HCT116 (cell line): ENCODE data around the gene MOB2. TPM values are rescaled to one million over a fixed set of nuclear protein-coding genes. Genes with fewer than 3 reads are reported as not detected.

Experiments used
- ATAC-seq: fragments of 200-7000 bp; cut with Tn5 transposase; 2 replicates; pipeline ENCODE4 v1.9.1; 2020; ENCODE audit warnings: mild to moderate bottlenecking, moderate library complexity
- BruUV-seq: library from RNA; stranded (reverse); fragments of 400-500 nt; replicated peaks from 2 replicates; lab custom pipeline; 2021; lab: Mats Ljungman, UMichigan
- CTCF ChIA-PET: fragments of 300-600 bp; sonication (Branson Sonifier 250); formaldehyde crosslinking; loops from one replicate; lab custom pipeline; 2021; ENCODE audit warnings: antibody characterized with exemption; lab: Charles Lee
- POLR2A ChIA-PET: fragments of 300-600, 350-600 bp; sonication (Branson Sonifier 250); formaldehyde crosslinking; loops from one replicate; lab custom pipeline; 2021; ENCODE audit warnings: antibody characterized with exemption; lab: Charles Lee
- RAD21 ChIA-PET, 2 experiments: fragments of 300-600 bp; sonication (Branson Sonifier 250); formaldehyde crosslinking; loops; one replicate each; lab custom pipeline; 2023; ENCODE audit warnings: low total read pairs in 2 of 2; ENCODE audit not compliant: uncharacterized antibody in 2 of 2, unreplicated experiment in 2 of 2, low non-redundant PET in 1 of 2; lab: Charles Lee
- DNase-seq: peaks from one replicate; pipeline ENCODE4 v3.0.0-alpha.2; 2010; ENCODE audit warnings: low read depth, low spot score
- H2AFZ ChIP-seq: fragments of 200-600 bp; shearing (Covaris generic), sonication (generic); 2 replicates; pipeline ENCODE4 v1.6.1; 2017; ENCODE audit warnings: low read depth, mixed run types, mixed read lengths, antibody characterized with exemption, low read length; ENCODE audit not compliant: poor library complexity, severe bottlenecking
- H3K27ac ChIP-seq: 2 replicates; pipeline ENCODE4 v1.5.1; 2012; ENCODE audit warnings: low read depth, low read length
- H3K27me3 ChIP-seq: fragments of 200-600 bp; sonication (generic); 2 replicates; pipeline ENCODE4 v1.6.1; 2016; ENCODE audit warnings: mixed run types, low read length, mixed read lengths; ENCODE audit not compliant: insufficient read depth
- H3K36me3 ChIP-seq, 2 experiments: fragments of 200-500 bp in 1 of 2; fragments of 200-600 bp in 1 of 2; sonication (Bioruptor generic) in 1 of 2; sonication (generic) in 1 of 2; 2 replicates each; pipeline versions ENCODE4 v1.5.1 to v1.6.1; 2014 to 2016; ENCODE audit warnings: low read length in 2 of 2, inconsistent platforms in 1 of 2, mixed read lengths in 1 of 2, mixed run types in 1 of 2; ENCODE audit not compliant: insufficient read depth in 2 of 2, control insufficient read depth in 1 of 2
- H3K4me1 ChIP-seq, 2 experiments: fragments of 200-600 bp in 1 of 2; sonication (generic) in 1 of 2; 2 replicates each; pipeline versions ENCODE4 v1.5.1 to v1.6.1; 2012 to 2017; ENCODE audit warnings: low read length in 2 of 2, inconsistent platforms in 1 of 2, mild to moderate bottlenecking in 1 of 2, mixed read lengths in 1 of 2, mixed run types in 1 of 2, moderate library complexity in 1 of 2; ENCODE audit not compliant: insufficient read depth in 2 of 2, control insufficient read depth in 1 of 2
- H3K4me2 ChIP-seq: fragments of 200-600 bp; sonication (generic); 2 replicates; pipeline ENCODE4 v1.6.1; 2017; ENCODE audit warnings: mixed run types, low read length, mixed read lengths
- H3K4me3 ChIP-seq, 2 experiments: fragments of 200-600 bp in 1 of 2; sonication (generic) in 1 of 2; replicated peaks in 1 of 2; 2 replicates each; pipeline ENCODE4 v1.5.1; 2011 to 2016; ENCODE audit warnings: low read length in 2 of 2, control low read depth in 1 of 2, low read depth in 1 of 2, mild to moderate bottlenecking in 1 of 2, mixed read lengths in 1 of 2, mixed run types in 1 of 2
- H3K79me2 ChIP-seq: fragments of 200-600 bp; sonication (generic); 2 replicates; pipeline ENCODE4 v1.6.1; 2017; ENCODE audit warnings: mild to moderate bottlenecking, mixed run types, low read length, moderate library complexity, mixed read lengths; ENCODE audit not compliant: insufficient read depth
- H3K9ac ChIP-seq: fragments of 200-600 bp; sonication (generic); 2 replicates; pipeline ENCODE4 v1.6.1; 2016; ENCODE audit warnings: low read length, mixed read lengths
- H3K9me2 ChIP-seq: fragments of 200-600 bp; sonication (generic), shearing (Covaris generic); 2 replicates; pipeline ENCODE4 v1.6.1; 2017; ENCODE audit warnings: mixed run types, mild to moderate bottlenecking, moderate library complexity; ENCODE audit not compliant: insufficient read depth
- H3K9me3 ChIP-seq, 2 experiments: fragments of 200-500 bp in 1 of 2; fragments of 200-600 bp in 1 of 2; sonication (Bioruptor generic) in 1 of 2; sonication (generic) in 1 of 2; 2 replicates each; pipeline ENCODE4 v1.6.1; 2014 to 2017; ENCODE audit warnings: low read length in 2 of 2, mixed read lengths in 2 of 2, inconsistent platforms in 1 of 2, low read depth in 1 of 2, mild to moderate bottlenecking in 1 of 2, mixed run types in 1 of 2, moderate library complexity in 1 of 2; ENCODE audit not compliant: control insufficient read depth in 1 of 2, insufficient read depth in 1 of 2
- H4K20me1 ChIP-seq: fragments of 200-600 bp; sonication (generic), shearing (Covaris generic); 2 replicates; pipeline ENCODE4 v1.6.1; 2017; ENCODE audit warnings: mixed run types, mild to moderate bottlenecking, moderate library complexity; ENCODE audit not compliant: insufficient read depth
- ATF3 ChIP-seq: IDR thresholded peaks from 2 replicates; pipeline ENCODE4 v1.6.1; 2012
- CEBPB ChIP-seq: IDR thresholded peaks from 2 replicates; pipeline ENCODE4 v1.6.1; 2012; ENCODE audit warnings: low read depth
- ELF1 ChIP-seq: IDR thresholded peaks from 2 replicates; pipeline ENCODE4 v1.6.1; 2012; ENCODE audit warnings: low read depth, borderline replicate concordance
- JUND ChIP-seq: IDR thresholded peaks from 2 replicates; pipeline ENCODE4 v1.6.1; 2012
- POLR2A ChIP-seq: IDR thresholded peaks from 2 replicates; pipeline ENCODE4 v1.7.0; 2011; ENCODE audit warnings: borderline replicate concordance; ENCODE audit not compliant: insufficient read depth, insufficient read length; ENCODE audit errors: extremely low read depth
- POLR2AphosphoS5 ChIP-seq: IDR thresholded peaks from 2 replicates; pipeline ENCODE4 v1.6.1; 2011; ENCODE audit warnings: mild to moderate bottlenecking, low read depth, low read length, moderate library complexity
- RAD21 ChIP-seq: IDR thresholded peaks from 2 replicates; pipeline ENCODE4 v1.6.1; 2012; ENCODE audit warnings: low read depth, mild to moderate bottlenecking
- REST ChIP-seq: IDR thresholded peaks from 2 replicates; pipeline ENCODE4 v1.6.1; 2012; ENCODE audit warnings: low read depth
- SIN3A ChIP-seq: IDR thresholded peaks from 2 replicates; pipeline ENCODE4 v1.6.1; 2012; ENCODE audit warnings: low read depth
- SP1 ChIP-seq: IDR thresholded peaks from 2 replicates; pipeline ENCODE4 v1.6.1; 2012; ENCODE audit warnings: low read depth
- SRF ChIP-seq: IDR thresholded peaks from 2 replicates; pipeline ENCODE4 v1.6.1; 2012; ENCODE audit warnings: low read depth
- ZFX ChIP-seq: fragments of 450-650 bp; IDR thresholded peaks from 2 replicates; pipeline ENCODE4 v1.6.1; 2017
- ZNF274 ChIP-seq: fragments of 200-500 bp; sonication (Bioruptor generic); IDR thresholded peaks from 2 replicates; pipeline ENCODE4 v1.6.1; 2014; ENCODE audit warnings: mild to moderate bottlenecking, low read depth, low read length, inconsistent platforms
- intact Hi-C: fragments of 100-400 bp; cut with micrococcal nuclease; formaldehyde crosslinking; loops from 2 replicates; pipeline ENCODE4 v1.10.0; 2022
- total RNA-seq: library from RNA; stranded (reverse); gene quantifications from one replicate; pipeline ENCODE4 v1.2.1, GENCODE V29; 2021; ENCODE audit not compliant: unreplicated experiment
- TF ChIP-seq, protein P1 (sequence below): IDR thresholded peaks from 2 replicates; pipeline ENCODE4 v1.6.1; 2011; ENCODE audit warnings: mild to moderate bottlenecking, low read length, moderate library complexity; ENCODE audit not compliant: insufficient replicate concordance; ENCODE audit errors: extremely low read depth

Gene MOB2
- total RNA-seq, 1 experiment from 2014 or later = 25.7 TPM

- no peak overlapping the region for H3K27ac ChIP-seq
- H3K9me3 ChIP-seq = no peaks in the 10 kb centered on the region
- H3K4me2 ChIP-seq = no peak overlapping the region
- H3K9ac ChIP-seq = no peak overlapping the region
- intact Hi-C loops = no loop called here
- ATAC-seq (no peak), DNase-seq (no peak)
- H3K9me2 ChIP-seq = no peaks in the 10 kb centered on the region
- POLR2A ChIA-PET = no interaction called here
- no peak overlapping the region for H3K4me3 ChIP-seq
- H3K79me2 ChIP-seq = no peaks in the 10 kb centered on the region
- H2AFZ ChIP-seq = no peak overlapping the region
- H3K36me3 ChIP-seq = no peaks in the 10 kb centered on the region
- peaks cover 3 to 7% of the 10 kb centered on the region in 2 experiments; a peak in 3 of 4 replicates for H3K4me1 ChIP-seq
- CTCF ChIA-PET = no interaction called here
- H4K20me1 ChIP-seq = no peaks in the 10 kb centered on the region
- no TSS peak for BruUV-seq
- RAD21 ChIA-PET = no interaction called here
- no peaks in the 10 kb centered on the region for H3K27me3 ChIP-seq
- TF ChIP-seq ZFX = no peak
- TF ChIP-seq, protein P1, sequence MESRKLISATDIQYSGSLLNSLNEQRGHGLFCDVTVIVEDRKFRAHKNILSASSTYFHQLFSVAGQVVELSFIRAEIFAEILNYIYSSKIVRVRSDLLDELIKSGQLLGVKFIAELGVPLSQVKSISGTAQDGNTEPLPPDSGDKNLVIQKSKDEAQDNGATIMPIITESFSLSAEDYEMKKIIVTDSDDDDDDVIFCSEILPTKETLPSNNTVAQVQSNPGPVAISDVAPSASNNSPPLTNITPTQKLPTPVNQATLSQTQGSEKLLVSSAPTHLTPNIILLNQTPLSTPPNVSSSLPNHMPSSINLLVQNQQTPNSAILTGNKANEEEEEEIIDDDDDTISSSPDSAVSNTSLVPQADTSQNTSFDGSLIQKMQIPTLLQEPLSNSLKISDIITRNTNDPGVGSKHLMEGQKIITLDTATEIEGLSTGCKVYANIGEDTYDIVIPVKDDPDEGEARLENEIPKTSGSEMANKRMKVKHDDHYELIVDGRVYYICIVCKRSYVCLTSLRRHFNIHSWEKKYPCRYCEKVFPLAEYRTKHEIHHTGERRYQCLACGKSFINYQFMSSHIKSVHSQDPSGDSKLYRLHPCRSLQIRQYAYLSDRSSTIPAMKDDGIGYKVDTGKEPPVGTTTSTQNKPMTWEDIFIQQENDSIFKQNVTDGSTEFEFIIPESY = no peak
- TF ChIP-seq POLR2A = no peak
- no peak for TF ChIP-seq REST
- TF ChIP-seq SP1 = no peak
- no peak for TF ChIP-seq SRF
- no peak for TF ChIP-seq JUND
- no peak for TF ChIP-seq RAD21
- TF ChIP-seq POLR2AphosphoS5 = no peak
- no peak for TF ChIP-seq CEBPB
- TF ChIP-seq ATF3 = no peak
- TF ChIP-seq SIN3A = no peak
- no peak for TF ChIP-seq ZNF274
- no peak for TF ChIP-seq ELF1
Observed at GRCh38 chr11:1459219-1459575, 27.4 kb downstream of the MOB2 start.
